GM12878 (cell line): ENCODE measurements around the gene GALNT17.

Source experiments
- BCL3 ChIP-seq: IDR thresholded peaks from 2 replicates; pipeline ENCODE4 v1.6.1; 2011; ENCODE audit warnings: borderline replicate concordance, low read depth, mild to moderate bottlenecking, moderate library complexity, low read length; ENCODE audit not compliant: insufficient read depth, poor library complexity, severe bottlenecking
- BHLHE40 ChIP-seq, 2 experiments: fragments of 450-650 bp in 1 of 2; IDR thresholded peaks; 2 replicates each; pipeline ENCODE4 v1.6.1; 2011 to 2017; ENCODE audit warnings: low read depth in 2 of 2, borderline replicate concordance in 1 of 2, improper control_type of control experiment in 1 of 2, low read length in 1 of 2, mild to moderate bottlenecking in 1 of 2
- CREB1 ChIP-seq: IDR thresholded peaks from 2 replicates; pipeline ENCODE4 v1.6.1; 2012; ENCODE audit warnings: low read depth, mild to moderate bottlenecking, inconsistent platforms
- MYC ChIP-seq: IDR thresholded peaks from 2 replicates; pipeline ENCODE4 v1.6.1; 2011; ENCODE audit warnings: mild to moderate bottlenecking, low read length, moderate library complexity, inconsistent platforms; ENCODE audit not compliant: insufficient read depth, insufficient replicate concordance, insufficient read length, severe bottlenecking
- POLR2A ChIP-seq: IDR thresholded peaks from 2 replicates; pipeline ENCODE4 v1.6.1; 2011; ENCODE audit warnings: low read depth, mild to moderate bottlenecking, low read length
- POLR2AphosphoS2 ChIP-seq: IDR thresholded peaks from 2 replicates; pipeline ENCODE4 v1.6.1; 2011; ENCODE audit warnings: low read depth, mild to moderate bottlenecking, low read length, improper control_type of control experiment, moderate library complexity
- SUPT20H ChIP-seq: IDR thresholded peaks from 2 replicates; pipeline ENCODE4 v1.6.1; 2011; ENCODE audit warnings: low read depth, mild to moderate bottlenecking, low read length, moderate library complexity, borderline replicate concordance; ENCODE audit not compliant: control insufficient read depth
- YBX1 ChIP-seq: fragments of 450-650 bp; IDR thresholded peaks from 2 replicates; pipeline ENCODE4 v1.6.1; 2016; ENCODE audit warnings: antibody characterized with exemption
- TF ChIP-seq, protein P1 (sequence below), 3 experiments: IDR thresholded peaks in 2 of 3; conservative IDR thresholded peaks in 1 of 3; 2 replicates each; pipeline ENCODE4 v1.5.1; 2011; ENCODE audit warnings: low read depth in 3 of 3, low read length in 3 of 3, mild to moderate bottlenecking in 3 of 3, control low read depth in 2 of 3, moderate library complexity in 2 of 3, inconsistent platforms in 1 of 3, mixed read lengths in 1 of 3; ENCODE audit not compliant: control insufficient read depth in 2 of 3, insufficient read depth in 1 of 3; ENCODE audit errors: extremely low read depth in 1 of 3

- TF ChIP-seq BHLHE40 (IDR thresholded peaks at IDR 0.05; ENCODE audit: borderline replicate concordance in 1 of 2, low read depth in 2 of 2, low read length in 1 of 2) (no peak), POLR2A (no peak), YBX1 (no peak), CREB1 (no peak), SUPT20H (no peak), POLR2AphosphoS2 (no peak), MYC (no peak), BCL3 (no peak)
- TF ChIP-seq, protein P1, sequence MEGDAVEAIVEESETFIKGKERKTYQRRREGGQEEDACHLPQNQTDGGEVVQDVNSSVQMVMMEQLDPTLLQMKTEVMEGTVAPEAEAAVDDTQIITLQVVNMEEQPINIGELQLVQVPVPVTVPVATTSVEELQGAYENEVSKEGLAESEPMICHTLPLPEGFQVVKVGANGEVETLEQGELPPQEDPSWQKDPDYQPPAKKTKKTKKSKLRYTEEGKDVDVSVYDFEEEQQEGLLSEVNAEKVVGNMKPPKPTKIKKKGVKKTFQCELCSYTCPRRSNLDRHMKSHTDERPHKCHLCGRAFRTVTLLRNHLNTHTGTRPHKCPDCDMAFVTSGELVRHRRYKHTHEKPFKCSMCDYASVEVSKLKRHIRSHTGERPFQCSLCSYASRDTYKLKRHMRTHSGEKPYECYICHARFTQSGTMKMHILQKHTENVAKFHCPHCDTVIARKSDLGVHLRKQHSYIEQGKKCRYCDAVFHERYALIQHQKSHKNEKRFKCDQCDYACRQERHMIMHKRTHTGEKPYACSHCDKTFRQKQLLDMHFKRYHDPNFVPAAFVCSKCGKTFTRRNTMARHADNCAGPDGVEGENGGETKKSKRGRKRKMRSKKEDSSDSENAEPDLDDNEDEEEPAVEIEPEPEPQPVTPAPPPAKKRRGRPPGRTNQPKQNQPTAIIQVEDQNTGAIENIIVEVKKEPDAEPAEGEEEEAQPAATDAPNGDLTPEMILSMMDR (IDR thresholded peaks at IDR 0.05 in 2 of 3, conservative IDR thresholded peaks at IDR 0.05 in 1 of 3; ENCODE audit: control insufficient read depth in 2 of 3, extremely low read depth in 1 of 3, insufficient read depth in 1 of 3, low read depth in 3 of 3, low read length in 3 of 3) = no peak
These were observed 555.3 kb downstream of the GALNT17 start for GRCh38 chr7:71687286-71687685.
